ENCODE data around the gene CFAP97. TPM values are rescaled to one million over a fixed set of nuclear protein-coding genes. Genes with fewer than 3 reads are reported as not detected.
A peak's percentile ranks its signal among the peaks of the same experiment; 100 is the strongest.

Gene CFAP97
- total and polyA plus RNA-seq, 9 of the 15 experiments (the other 6 are each of a cell fraction or from before 2014, with no cell fraction given), result 17.3 to 57.8 (median 44.4) TPM

DNA sequence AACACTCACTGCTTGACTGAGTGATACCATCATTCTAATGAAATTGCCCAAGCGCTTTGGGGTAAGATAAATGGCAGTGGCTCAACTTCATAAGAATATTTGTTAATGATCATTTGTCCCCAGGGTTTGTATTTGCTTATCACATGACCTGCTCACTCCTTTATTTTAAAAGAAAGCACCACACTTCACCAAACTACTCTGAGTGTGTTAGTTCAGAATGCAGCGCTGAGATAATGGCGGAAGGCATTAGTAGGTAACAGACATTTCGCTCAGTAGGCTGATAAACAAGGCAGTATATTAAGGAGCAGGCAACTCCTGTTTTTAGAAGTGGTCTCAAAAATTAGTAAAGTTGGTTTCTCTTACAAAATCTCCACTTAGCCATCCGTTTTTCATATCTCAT is 7.2 kb upstream of the CFAP97 start:
- ATAC-seq, result no peak
- in situ Hi-C loops (cut with MboI) (no loop called here), intact Hi-C loops (cut with micrococcal nuclease) (loop anchor here (5.0 kb wide), 1 partner anchor 36 kb away; no protein-coding TSS in a partner anchor)
- WGBS (ENCODE audit: insufficient coverage, low coverage, missing lambda C conversion rate), result 9% methylated on average over 5 of the region's 5 CpGs
- Histone ChIP-seq H3K27me3 (ENCODE audit: control insufficient read depth in 2 of 2, insufficient read depth in 2 of 2, low read length in 2 of 2) (no peaks in the 10 kb centered on the region), H3K4me1 (replicated peaks in 1 of 2; ENCODE audit: control insufficient read depth in 2 of 2, insufficient read depth in 2 of 2, low read length in 2 of 2) (peaks cover 28 to 36% of the 10 kb centered on the region in 2 experiments; a peak in 4 of 5 replicates), H3K27ac (ENCODE audit: extremely low read depth, low read depth, low read length) (no peak overlapping the region), H3K9me3 (replicated peaks; ENCODE audit: control insufficient read depth, insufficient read depth, low read depth, low read length) (no peaks in the 10 kb centered on the region), H3K36me3 (ENCODE audit: control insufficient read depth, insufficient read depth, low read length) (no peaks in the 10 kb centered on the region; the same call in 2 of the 3 replicates), H3K4me2 (ENCODE audit: insufficient read depth, low read length) (peak overlapping the region; percentile 83), H3K9ac (ENCODE audit: insufficient read depth in 1 of 2, low read depth in 2 of 2, low read length in 2 of 2) (no peak overlapping the region), H3K4me3 (peak overlapping the region; percentile 68), H4K20me1 (replicated peaks; ENCODE audit: control insufficient read depth, insufficient read depth, low read length) (peaks cover 13% of the 10 kb centered on the region), H3K9me1 (ENCODE audit: control insufficient read depth, insufficient read depth, low read length) (no peaks in the 10 kb centered on the region), H3K79me2 (ENCODE audit: control insufficient read depth, insufficient read depth, low read length) (peaks cover 42% of the 10 kb centered on the region), H2AFZ (ENCODE audit: low read depth, low read length) (peak overlapping the region; percentile 25)
- DNase-seq (ENCODE audit: extremely low read depth in 1 of 4, low spot score in 3 of 4), result peak in 1 of 4 experiments; percentile 39
- ChIA-PET POLR2A (no interaction called here), CTCF (ENCODE audit: low intra/inter-chr PET ratio) (no interaction called here)
- TSS peak; percentile 58 for BruUV-seq (replicated peaks)
- no peak for FAIRE-seq
- TF ChIP-seq, protein P1, sequence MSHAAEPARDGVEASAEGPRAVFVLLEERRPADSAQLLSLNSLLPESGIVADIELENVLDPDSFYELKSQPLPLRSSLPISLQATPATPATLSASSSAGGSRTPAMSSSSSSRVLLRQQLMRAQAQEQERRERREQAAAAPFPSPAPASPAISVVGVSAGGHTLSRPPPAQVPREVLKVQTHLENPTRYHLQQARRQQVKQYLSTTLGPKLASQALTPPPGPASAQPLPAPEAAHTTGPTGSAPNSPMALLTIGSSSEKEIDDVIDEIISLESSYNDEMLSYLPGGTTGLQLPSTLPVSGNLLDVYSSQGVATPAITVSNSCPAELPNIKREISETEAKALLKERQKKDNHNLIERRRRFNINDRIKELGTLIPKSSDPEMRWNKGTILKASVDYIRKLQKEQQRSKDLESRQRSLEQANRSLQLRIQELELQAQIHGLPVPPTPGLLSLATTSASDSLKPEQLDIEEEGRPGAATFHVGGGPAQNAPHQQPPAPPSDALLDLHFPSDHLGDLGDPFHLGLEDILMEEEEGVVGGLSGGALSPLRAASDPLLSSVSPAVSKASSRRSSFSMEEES (CRISPR knock-in tag; IDR thresholded peaks at IDR 0.05), result peak; percentile 61
- TF ChIP-seq HDAC8 (tag; IDR thresholded peaks at IDR 0.05) (no peak), YBX1 (IDR thresholded peaks at IDR 0.05) (no peak), SIX5 (IDR thresholded peaks at IDR 0.05; ENCODE audit: borderline replicate concordance in 1 of 2, insufficient read depth in 1 of 2, low read depth in 1 of 2, low read length in 2 of 2) (no peak), TEAD4 (IDR thresholded peaks at IDR 0.05; ENCODE audit: low read length) (no peak), TEAD4 (CRISPR knock-in tag; IDR thresholded peaks at IDR 0.05; ENCODE audit: borderline replicate concordance) (no peak), DDX20 (tag; IDR thresholded peaks at IDR 0.05; ENCODE audit: low read depth) (no peak), RUNX1 (IDR thresholded peaks at IDR 0.05; ENCODE audit: low read depth) (no peak), ELF1 (tag; IDR thresholded peaks at IDR 0.05) (no peak), JUNB (CRISPR knock-in tag; conservative IDR thresholded peaks at IDR 0.05) (no peak), MEF2D (tag; conservative IDR thresholded peaks at IDR 0.05; ENCODE audit: low read depth) (no peak), TEAD2 (tag; IDR thresholded peaks at IDR 0.05) (no peak), ZNF217 (CRISPR knock-in tag; IDR thresholded peaks at IDR 0.05) (no peak)
- TF ChIP-seq, protein P2, sequence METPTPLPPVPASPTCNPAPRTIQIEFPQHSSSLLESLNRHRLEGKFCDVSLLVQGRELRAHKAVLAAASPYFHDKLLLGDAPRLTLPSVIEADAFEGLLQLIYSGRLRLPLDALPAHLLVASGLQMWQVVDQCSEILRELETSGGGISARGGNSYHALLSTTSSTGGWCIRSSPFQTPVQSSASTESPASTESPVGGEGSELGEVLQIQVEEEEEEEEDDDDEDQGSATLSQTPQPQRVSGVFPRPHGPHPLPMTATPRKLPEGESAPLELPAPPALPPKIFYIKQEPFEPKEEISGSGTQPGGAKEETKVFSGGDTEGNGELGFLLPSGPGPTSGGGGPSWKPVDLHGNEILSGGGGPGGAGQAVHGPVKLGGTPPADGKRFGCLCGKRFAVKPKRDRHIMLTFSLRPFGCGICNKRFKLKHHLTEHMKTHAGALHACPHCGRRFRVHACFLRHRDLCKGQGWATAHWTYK (CRISPR knock-in tag; IDR thresholded peaks at IDR 0.05), result no peak
- TF ChIP-seq, protein P3, sequence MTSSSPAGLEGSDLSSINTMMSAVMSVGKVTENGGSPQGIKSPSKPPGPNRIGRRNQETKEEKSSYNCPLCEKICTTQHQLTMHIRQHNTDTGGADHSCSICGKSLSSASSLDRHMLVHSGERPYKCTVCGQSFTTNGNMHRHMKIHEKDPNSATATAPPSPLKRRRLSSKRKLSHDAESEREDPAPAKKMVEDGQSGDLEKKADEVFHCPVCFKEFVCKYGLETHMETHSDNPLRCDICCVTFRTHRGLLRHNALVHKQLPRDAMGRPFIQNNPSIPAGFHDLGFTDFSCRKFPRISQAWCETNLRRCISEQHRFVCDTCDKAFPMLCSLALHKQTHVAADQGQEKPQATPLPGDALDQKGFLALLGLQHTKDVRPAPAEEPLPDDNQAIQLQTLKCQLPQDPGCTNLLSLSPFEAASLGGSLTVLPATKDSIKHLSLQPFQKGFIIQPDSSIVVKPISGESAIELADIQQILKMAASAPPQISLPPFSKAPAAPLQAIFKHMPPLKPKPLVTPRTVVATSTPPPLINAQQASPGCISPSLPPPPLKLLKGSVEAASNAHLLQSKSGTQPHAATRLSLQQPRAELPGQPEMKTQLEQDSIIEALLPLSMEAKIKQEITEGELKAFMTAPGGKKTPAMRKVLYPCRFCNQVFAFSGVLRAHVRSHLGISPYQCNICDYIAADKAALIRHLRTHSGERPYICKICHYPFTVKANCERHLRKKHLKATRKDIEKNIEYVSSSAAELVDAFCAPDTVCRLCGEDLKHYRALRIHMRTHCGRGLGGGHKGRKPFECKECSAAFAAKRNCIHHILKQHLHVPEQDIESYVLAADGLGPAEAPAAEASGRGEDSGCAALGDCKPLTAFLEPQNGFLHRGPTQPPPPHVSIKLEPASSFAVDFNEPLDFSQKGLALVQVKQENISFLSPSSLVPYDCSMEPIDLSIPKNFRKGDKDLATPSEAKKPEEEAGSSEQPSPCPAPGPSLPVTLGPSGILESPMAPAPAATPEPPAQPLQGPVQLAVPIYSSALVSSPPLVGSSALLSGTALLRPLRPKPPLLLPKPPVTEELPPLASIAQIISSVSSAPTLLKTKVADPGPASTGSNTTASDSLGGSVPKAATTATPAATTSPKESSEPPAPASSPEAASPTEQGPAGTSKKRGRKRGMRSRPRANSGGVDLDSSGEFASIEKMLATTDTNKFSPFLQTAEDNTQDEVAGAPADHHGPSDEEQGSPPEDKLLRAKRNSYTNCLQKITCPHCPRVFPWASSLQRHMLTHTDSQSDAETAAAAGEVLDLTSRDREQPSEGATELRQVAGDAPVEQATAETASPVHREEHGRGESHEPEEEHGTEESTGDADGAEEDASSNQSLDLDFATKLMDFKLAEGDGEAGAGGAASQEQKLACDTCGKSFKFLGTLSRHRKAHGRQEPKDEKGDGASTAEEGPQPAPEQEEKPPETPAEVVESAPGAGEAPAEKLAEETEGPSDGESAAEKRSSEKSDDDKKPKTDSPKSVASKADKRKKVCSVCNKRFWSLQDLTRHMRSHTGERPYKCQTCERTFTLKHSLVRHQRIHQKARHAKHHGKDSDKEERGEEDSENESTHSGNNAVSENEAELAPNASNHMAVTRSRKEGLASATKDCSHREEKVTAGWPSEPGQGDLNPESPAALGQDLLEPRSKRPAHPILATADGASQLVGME (CRISPR knock-in tag; IDR thresholded peaks at IDR 0.05), result no peak
